Pons (tissue), 1 donor: ENCODE measurements around the gene CMC1.

ENCODE experiments used
- DNase-seq: peaks from one replicate; pipeline ENCODE4 v3.0.0-alpha.2; 2016; ENCODE audit warnings: low spot score

The CMC1 gene

GRCh38 chr3:28300345-28300962, 59.0 kb downstream of the CMC1 start:
- DNase-seq = no peak

GRCh38 chr3:28301688-28302087, 60.3 kb downstream of the CMC1 start:
- no peak for DNase-seq

GRCh38 chr3:28308196-28308595, 66.8 kb downstream of the CMC1 start:
- no peak for DNase-seq

DNA sequence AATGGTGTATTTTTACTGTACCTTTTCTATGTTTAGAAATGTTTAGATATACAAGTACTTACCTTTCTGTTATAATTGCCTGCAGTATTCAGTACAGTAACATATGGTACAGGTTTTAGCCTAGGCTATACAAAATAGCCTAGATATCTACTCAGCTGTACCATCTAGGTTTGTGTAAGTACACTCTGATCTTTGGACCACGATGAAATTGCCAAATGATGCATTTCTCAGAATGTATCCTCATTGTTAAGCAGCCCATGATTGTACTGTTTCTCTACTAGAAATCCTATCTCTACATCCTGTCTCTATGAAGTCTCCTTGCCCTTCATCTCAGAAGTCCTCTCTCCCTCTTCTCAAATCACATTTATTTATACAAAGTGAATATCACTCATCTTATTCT, 74.3 kb downstream of the CMC1 start:
- no peak for DNase-seq

DNA sequence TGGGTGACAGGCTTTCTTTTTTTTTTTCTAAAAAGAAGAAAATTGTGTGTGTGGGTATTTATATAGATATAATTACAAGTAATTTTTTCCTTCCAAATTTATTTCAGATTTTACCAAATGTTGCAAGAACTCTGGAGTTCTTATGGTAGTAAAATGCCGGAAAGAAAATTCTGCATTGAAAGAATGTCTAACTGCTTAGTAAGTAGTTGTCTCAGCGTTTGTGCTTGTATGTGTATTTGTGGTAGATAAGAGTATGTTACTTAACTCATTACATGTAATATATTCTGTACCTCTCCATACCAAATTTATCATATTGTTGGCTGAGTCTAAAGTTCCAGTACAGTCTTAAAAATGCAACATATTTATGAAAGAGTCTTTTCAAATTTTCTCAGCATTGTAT, 74.8 kb downstream of the CMC1 start:
- DNase-seq = no peak

DNA sequence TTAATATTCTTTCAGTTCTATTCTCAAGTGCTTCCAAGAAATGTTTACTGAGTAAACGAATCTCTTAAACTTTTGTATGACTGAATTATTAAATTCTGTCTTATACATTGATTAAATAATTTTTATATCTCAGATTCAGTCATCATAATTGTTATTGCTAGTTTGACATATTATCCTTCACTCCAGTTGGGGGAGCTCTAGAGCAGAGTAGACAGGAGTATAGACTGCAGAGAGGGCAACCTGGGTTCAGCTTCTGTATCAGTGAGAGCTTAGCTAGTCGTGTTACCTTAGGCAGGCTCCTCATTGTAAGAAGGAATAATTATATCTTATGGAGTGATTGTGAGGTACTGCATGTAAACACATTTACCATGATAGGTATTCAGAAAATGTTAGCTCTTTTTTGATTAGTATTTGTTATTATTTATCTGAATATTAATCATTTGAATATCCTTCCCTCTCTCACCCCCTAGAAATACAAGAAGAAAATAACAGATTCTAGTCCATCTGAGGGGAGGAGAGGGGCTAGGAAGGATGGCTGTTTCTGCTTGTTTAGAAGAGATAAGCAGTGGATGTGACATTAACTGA, 76.1 kb downstream of the CMC1 start:
- peak; percentile 53 for DNase-seq

DNA sequence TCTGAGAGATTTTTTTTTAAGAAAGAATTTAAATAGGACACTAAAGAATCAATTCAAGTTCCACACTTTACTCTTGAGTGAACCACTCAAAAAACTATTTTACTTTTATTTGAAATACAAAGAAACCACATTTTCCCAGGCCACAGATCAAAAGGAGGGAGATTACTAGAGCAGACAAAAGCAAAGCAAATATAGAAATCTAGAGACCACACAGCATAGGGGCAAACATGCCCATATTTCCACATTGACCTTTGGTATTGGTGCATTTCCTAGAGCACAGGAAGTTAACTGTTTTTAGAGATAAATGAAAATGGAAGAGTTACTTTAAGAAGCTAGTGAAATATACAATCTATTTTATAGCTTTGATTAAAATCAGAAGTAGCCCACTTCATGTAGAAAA, 79.6 kb downstream of the CMC1 start:
- no peak for DNase-seq

- no peak for DNase-seq
Observed at GRCh38 chr3:28322464-28322863, 81.0 kb downstream of the CMC1 start.

- DNase-seq = no peak
Observed at GRCh38 chr3:28326458-28326926, 85.1 kb downstream of the CMC1 start.

GRCh38 chr3:28328188-28329151, 87.1 kb downstream of the CMC1 start:
- DNase-seq = peak; percentile 48

- no peak for DNase-seq
Observed at GRCh38 chr3:28334552-28334951, 93.1 kb downstream of the CMC1 start.

GRCh38 chr3:28335246-28335645, 93.8 kb downstream of the CMC1 start:
- DNase-seq = no peak

GRCh38 chr3:28337230-28337629, 95.8 kb downstream of the CMC1 start:
- no peak for DNase-seq

GRCh38 chr3:28343144-28343543, 101.7 kb downstream of the CMC1 start:
- DNase-seq = no peak

- no peak for DNase-seq
Observed at GRCh38 chr3:28345690-28346089, 104.3 kb downstream of the CMC1 start.

GRCh38 chr3:28347374-28348264, 106.2 kb downstream of the CMC1 start:
- peak; percentile 22 for DNase-seq

DNA sequence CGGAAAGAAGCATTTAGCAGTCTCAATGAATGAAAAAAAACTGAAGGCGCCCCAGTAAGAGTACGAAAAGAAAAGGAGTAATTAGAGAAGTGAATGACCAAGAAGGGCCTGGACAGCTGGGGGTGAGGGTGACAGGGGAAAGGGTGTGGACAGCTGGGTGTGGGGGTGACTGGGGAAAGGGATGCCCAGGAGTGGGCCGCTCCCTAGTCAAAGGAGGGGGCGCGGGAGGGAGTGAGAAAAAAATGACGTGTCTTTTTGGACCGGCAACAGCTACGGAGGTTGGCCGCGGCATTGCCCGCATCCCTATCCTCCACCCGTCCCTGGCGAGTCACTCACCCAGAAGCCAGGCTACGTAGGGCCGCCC, 106.8 kb downstream of the CMC1 start:
- DNase-seq = no peak

GRCh38 chr3:28348629-28349468, 107.4 kb downstream of the CMC1 start, which contains the start of the genes AZI2 and ZCWPW2:
TSS of gene AZI2 (minus strand) at chr3:28348824. CDS start at chr3:28340617, 8,207 bp downstream.
TSS of gene ZCWPW2 (plus strand) at chr3:28348721. CDS start at chr3:28413069, 64,348 bp downstream.
- DNase-seq = peak; percentile 92

DNA sequence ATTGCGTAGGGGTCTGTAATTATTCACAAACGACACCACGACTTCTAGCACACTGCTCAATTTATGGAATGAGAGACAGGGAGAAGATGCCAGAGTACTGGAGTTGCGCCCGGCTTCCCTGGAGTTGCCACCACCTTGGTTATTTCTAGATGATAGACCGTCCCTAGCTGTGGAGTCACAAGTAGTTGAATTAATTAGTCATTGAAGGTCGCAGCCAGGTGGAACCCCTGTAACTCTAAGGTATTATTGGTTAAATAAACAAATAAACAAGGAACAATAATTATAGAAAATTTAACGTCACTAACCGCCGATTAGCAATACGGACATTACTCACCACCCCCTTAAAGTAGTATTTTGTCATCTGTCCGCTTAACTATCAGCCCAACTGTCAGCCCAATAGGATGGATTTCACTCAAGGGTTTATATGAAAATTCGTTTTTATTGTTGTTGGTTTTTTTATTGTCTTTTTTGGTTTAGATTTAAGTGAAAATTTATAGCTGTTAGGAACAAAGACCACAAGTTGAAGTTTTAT, 108.1 kb downstream of the CMC1 start:
- no peak for DNase-seq
